ENCODE results near the gene THSD7B. TPM values are rescaled to one million over a fixed set of nuclear protein-coding genes. Genes with fewer than 3 reads are reported as not detected.
A peak's percentile ranks its signal among the peaks of the same experiment; 100 is the strongest.

THSD7B gene
- total RNA-seq, 1 experiment from 2014 or later = under 0.01 TPM

DNA sequence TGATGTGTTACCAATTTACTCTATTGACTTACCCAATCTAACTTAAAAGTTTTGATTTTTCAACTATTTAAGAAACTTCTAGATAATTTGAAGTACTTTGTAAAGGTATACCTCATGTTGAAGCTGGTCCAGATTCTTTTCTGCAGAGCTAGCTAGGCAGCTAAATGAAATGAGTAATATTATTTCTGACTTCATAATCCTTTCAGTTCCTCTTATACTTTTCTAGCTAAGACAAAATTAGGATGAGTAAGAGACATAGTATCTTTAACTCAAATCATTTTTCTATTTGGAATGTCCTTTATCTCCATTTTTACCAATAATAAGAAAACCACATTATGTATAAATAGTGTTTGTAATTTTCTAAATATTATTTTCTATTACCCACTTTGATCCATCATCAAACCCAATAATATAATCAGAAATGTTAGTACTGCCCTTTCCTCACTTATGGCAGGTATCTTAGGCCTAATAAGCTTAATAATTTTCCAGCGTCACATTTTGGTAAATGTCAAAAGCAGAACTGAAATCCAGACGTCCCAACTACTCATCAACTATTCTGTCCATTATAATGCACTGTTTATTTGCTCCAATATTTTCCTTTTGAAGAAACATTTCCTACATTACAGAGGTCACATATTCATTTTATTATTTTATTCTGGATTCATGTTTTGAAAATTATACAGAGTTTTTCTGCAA, 456.6 kb downstream of the THSD7B start:
- CTCF ChIA-PET = no interaction called here
- POLR2A ChIA-PET (ENCODE audit: unreplicated experiment) = no interaction called here

DNA sequence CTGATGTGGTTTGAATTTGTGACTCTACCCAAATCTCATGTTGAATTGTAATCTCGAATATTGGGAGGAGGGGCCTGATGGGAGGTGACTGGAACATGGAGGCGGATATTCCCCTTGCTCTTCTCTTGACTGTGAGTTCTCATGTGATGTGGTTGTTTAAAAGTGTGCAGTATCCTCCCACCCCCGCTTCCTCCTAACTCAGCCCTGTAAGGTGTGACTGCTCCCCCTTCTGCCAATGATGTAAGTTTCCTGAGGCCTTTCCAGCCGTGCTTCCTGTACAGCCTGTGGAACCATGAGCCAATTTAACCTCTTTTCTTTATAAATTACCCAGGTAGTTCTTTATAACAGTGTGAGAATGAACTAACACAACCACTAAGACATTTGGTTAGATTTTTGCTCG, 458.4 kb downstream of the THSD7B start:
- H3K79me2 ChIP-seq (ENCODE audit: low read length) = no peaks in the 10 kb centered on the region
- no peaks in the 10 kb centered on the region for H3K36me3 ChIP-seq (ENCODE audit: low read depth, low read length)
- ChIA-PET CTCF (no interaction called here), POLR2A (ENCODE audit: unreplicated experiment) (no interaction called here)
- no peaks in the 10 kb centered on the region for H3K9me3 ChIP-seq (ENCODE audit: low read length)
- ATAC-seq (no peak), DNase-seq (no peak)
- no peak overlapping the region for H3K4me3 ChIP-seq (ENCODE audit: low read length)
- H3K4me1 ChIP-seq (ENCODE audit: insufficient read depth, low read length) = peaks cover 15% of the 10 kb centered on the region
- no peak overlapping the region for H3K9ac ChIP-seq (ENCODE audit: low read length)
- no TSS peak for BruUV-seq (replicated peaks)
- TF ChIP-seq EZH2 (IDR thresholded peaks at IDR 0.05; ENCODE audit: low read length, unreplicated experiment) (no peak), EZH2phosphoT487 (IDR thresholded peaks at IDR 0.05; ENCODE audit: borderline replicate concordance, low read length) (no peak)
- TF ChIP-seq, protein P1, sequence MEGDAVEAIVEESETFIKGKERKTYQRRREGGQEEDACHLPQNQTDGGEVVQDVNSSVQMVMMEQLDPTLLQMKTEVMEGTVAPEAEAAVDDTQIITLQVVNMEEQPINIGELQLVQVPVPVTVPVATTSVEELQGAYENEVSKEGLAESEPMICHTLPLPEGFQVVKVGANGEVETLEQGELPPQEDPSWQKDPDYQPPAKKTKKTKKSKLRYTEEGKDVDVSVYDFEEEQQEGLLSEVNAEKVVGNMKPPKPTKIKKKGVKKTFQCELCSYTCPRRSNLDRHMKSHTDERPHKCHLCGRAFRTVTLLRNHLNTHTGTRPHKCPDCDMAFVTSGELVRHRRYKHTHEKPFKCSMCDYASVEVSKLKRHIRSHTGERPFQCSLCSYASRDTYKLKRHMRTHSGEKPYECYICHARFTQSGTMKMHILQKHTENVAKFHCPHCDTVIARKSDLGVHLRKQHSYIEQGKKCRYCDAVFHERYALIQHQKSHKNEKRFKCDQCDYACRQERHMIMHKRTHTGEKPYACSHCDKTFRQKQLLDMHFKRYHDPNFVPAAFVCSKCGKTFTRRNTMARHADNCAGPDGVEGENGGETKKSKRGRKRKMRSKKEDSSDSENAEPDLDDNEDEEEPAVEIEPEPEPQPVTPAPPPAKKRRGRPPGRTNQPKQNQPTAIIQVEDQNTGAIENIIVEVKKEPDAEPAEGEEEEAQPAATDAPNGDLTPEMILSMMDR (conservative IDR thresholded peaks at IDR 0.05; ENCODE audit: low read depth, low read length) = no peak
- H3K4me2 ChIP-seq (ENCODE audit: low read length) = no peak overlapping the region
- H4K20me1 ChIP-seq (ENCODE audit: low read length) = no peaks in the 10 kb centered on the region
- intact Hi-C loops (cut with micrococcal nuclease) = no loop called here
- no peak overlapping the region for H2AFZ ChIP-seq (ENCODE audit: low read length)
- no peak overlapping the region for H3K27ac ChIP-seq (ENCODE audit: low read length)
- no peaks in the 10 kb centered on the region for H3F3A ChIP-seq (ENCODE audit: low read length, unreplicated experiment)
- H3K9me2 ChIP-seq (replicated peaks; ENCODE audit: low read length) = no peaks in the 10 kb centered on the region
- no peaks in the 10 kb centered on the region for H3K27me3 ChIP-seq (ENCODE audit: low read length)

More for the DNA sequence above, 456.6 kb downstream of the THSD7B start:
- Histone ChIP-seq H3K9me2 (replicated peaks; ENCODE audit: low read length) (no peaks in the 10 kb centered on the region), H3K4me1 (ENCODE audit: insufficient read depth, low read length) (0 out of 2 replicates have a peak, but pooled peaks cover 6% of the 10 kb centered on the region), H3K27ac (ENCODE audit: low read length) (no peak overlapping the region), H3F3A (ENCODE audit: low read length, unreplicated experiment) (no peaks in the 10 kb centered on the region), H3K9ac (ENCODE audit: low read length) (no peak overlapping the region), H3K4me2 (ENCODE audit: low read length) (no peak overlapping the region), H3K4me3 (ENCODE audit: low read length) (no peak overlapping the region), H3K36me3 (ENCODE audit: low read depth, low read length) (no peaks in the 10 kb centered on the region), H3K27me3 (ENCODE audit: low read length) (no peaks in the 10 kb centered on the region), H4K20me1 (ENCODE audit: low read length) (no peaks in the 10 kb centered on the region), H3K79me2 (ENCODE audit: low read length) (no peaks in the 10 kb centered on the region), H3K9me3 (ENCODE audit: low read length) (no peaks in the 10 kb centered on the region), H2AFZ (ENCODE audit: low read length) (no peak overlapping the region)
- ATAC-seq = no peak
- no TSS peak for BruUV-seq (replicated peaks)
- intact Hi-C loops (cut with micrococcal nuclease) = loop anchor here (2.0 kb wide), 1 partner anchor 53 kb away; no protein-coding TSS in a partner anchor
- no peak for DNase-seq
- TF ChIP-seq, protein P1 (conservative IDR thresholded peaks at IDR 0.05; ENCODE audit: low read depth, low read length) = no peak
- TF ChIP-seq EZH2phosphoT487 (IDR thresholded peaks at IDR 0.05; ENCODE audit: borderline replicate concordance, low read length) (no peak), EZH2 (IDR thresholded peaks at IDR 0.05; ENCODE audit: low read length, unreplicated experiment) (no peak)

GRCh38 chr2:137228566-137228965, 463.2 kb downstream of the THSD7B start:
- Histone ChIP-seq H3K4me1 (ENCODE audit: insufficient read depth, low read length) (peaks cover 39% of the 10 kb centered on the region), H3K4me3 (ENCODE audit: low read length) (no peak overlapping the region), H4K20me1 (ENCODE audit: low read length) (no peaks in the 10 kb centered on the region), H3K27ac (ENCODE audit: low read length) (peak overlapping the region; percentile 16; the same call in 1 of the 2 replicates), H3F3A (ENCODE audit: low read length, unreplicated experiment) (no peaks in the 10 kb centered on the region), H3K36me3 (ENCODE audit: low read depth, low read length) (no peaks in the 10 kb centered on the region), H3K9me2 (replicated peaks; ENCODE audit: low read length) (no peaks in the 10 kb centered on the region), H3K9me3 (ENCODE audit: low read length) (no peaks in the 10 kb centered on the region), H3K79me2 (ENCODE audit: low read length) (no peaks in the 10 kb centered on the region), H2AFZ (ENCODE audit: low read length) (no peak overlapping the region), H3K27me3 (ENCODE audit: low read length) (no peaks in the 10 kb centered on the region), H3K4me2 (ENCODE audit: low read length) (peak overlapping the region; percentile 25), H3K9ac (ENCODE audit: low read length) (no peak overlapping the region)
- CTCF ChIA-PET = no interaction called here
- no TSS peak for BruUV-seq (replicated peaks)
- intact Hi-C loops (cut with micrococcal nuclease) = no loop called here
- peak; percentile 91 for DNase-seq
- ATAC-seq = peak; percentile 36
- POLR2A ChIA-PET (ENCODE audit: unreplicated experiment) = no interaction called here
- TF ChIP-seq, protein P1 (conservative IDR thresholded peaks at IDR 0.05; ENCODE audit: low read depth, low read length) = no peak
- TF ChIP-seq EZH2 (IDR thresholded peaks at IDR 0.05; ENCODE audit: low read length, unreplicated experiment) = no peak
- no peak for TF ChIP-seq EZH2phosphoT487 (IDR thresholded peaks at IDR 0.05; ENCODE audit: borderline replicate concordance, low read length)

Measured in PC-3 (cell line).